ENCODE data around the gene C1QB. TPM values are rescaled to one million over a fixed set of nuclear protein-coding genes. Genes with fewer than 3 reads are reported as not detected.
A peak's percentile ranks its signal among the peaks of the same experiment; 100 is the strongest.

C1QB gene
- polyA plus RNA-seq, 3 donors = 3.9 to 15.4 (median 6.4) TPM

DNA sequence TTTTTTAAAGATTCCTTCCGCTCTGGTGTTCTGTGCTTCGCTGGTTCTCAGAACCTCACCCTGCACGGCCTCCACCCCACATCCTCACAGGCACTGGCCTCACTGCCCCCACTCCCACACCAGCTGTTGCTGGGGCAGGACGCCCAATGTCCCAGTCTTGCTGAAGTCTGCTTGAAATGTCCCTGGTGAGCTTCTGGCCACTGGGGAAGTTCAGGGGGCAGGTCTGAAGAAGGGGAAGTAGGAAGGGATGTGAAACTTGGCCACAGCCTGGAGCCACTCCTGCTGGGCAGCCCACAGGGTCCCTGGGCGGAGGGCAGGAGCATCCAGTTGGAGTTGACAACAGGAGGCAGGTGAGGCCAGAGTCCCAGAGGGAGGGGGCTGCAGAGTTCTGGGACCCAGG is 16.7 kb upstream of the C1QB start, which contains the start of gene C1QA:
Gene C1QA (plus strand): TSS at position 276 of the 400 bp plus-strand sequence. CDS start 989 bp downstream, outside the sequence.
- peak; percentile 24 to 55 (median 47) for DNase-seq
- Mint-ChIP-seq H3K4me1 (peaks cover 22% of the 10 kb centered on the region), H3K36me3 (no peaks in the 10 kb centered on the region), H3K27ac (peak within 1 kb of the TSS in 5 of 7 donors; percentile 49 to 86 (median 69)), H3K4me3 (peak within 1 kb of the TSS; percentile 61 to 71), H3K9me3 (peaks cover 0 to 4% (median 0%) of the 10 kb centered on the region in 7 donors), H3K27me3 (ENCODE audit: low read depth in 3 of 3) (peaks cover 13 to 17% (median 16%) of the 10 kb centered on the region in 3 donors)
- intact Hi-C loops (cut with micrococcal nuclease) = no loop called here
- Histone ChIP-seq H3K27me3 (ENCODE audit: control insufficient read depth in 2 of 2, insufficient read depth in 2 of 2, low read length in 2 of 2) (peaks cover 0 to 5% of the 10 kb centered on the region in 2 donors), H4K20me1 (ENCODE audit: insufficient read depth, low read length) (no peaks in the 10 kb centered on the region), H3K9me3 (replicated peaks in 1 of 2; ENCODE audit: control insufficient read depth in 1 of 2, insufficient read depth in 1 of 2, low read length in 2 of 2) (peaks cover 0 to 6% of the 10 kb centered on the region in 2 donors), H3K9ac (ENCODE audit: insufficient read depth, low read length, poor library complexity, severe bottlenecking) (no peak within 1 kb of the TSS), H2AFZ (ENCODE audit: insufficient read depth, low read depth, low read length, poor library complexity, severe bottlenecking) (no peak within 1 kb of the TSS), H3K79me2 (ENCODE audit: insufficient read depth, low read length) (no peaks in the 10 kb centered on the region), H3K4me2 (replicated peaks; ENCODE audit: extremely low read depth, low read length, poor library complexity, severe bottlenecking) (peak within 1 kb of the TSS; percentile 12), H3K27ac (ENCODE audit: low read depth in 1 of 2, low read length in 2 of 2) (peak within 1 kb of the TSS in 1 of 2 donors; percentile 4), H3K36me3 (replicated peaks in 1 of 2; ENCODE audit: control insufficient read depth in 1 of 2, insufficient read depth in 2 of 2, low read length in 2 of 2) (no peaks in the 10 kb centered on the region), H3K4me1 (ENCODE audit: control insufficient read depth in 1 of 2, insufficient read depth in 2 of 2, low read length in 2 of 2) (peaks cover 16 to 22% of the 10 kb centered on the region in 2 donors), H3K4me3 (replicated peaks in 1 of 3; ENCODE audit: low read depth in 2 of 3, low read length in 3 of 3) (peak within 1 kb of the TSS in 2 of 3 experiments; percentile 6 to 37)
- TF ChIP-seq, protein P1, sequence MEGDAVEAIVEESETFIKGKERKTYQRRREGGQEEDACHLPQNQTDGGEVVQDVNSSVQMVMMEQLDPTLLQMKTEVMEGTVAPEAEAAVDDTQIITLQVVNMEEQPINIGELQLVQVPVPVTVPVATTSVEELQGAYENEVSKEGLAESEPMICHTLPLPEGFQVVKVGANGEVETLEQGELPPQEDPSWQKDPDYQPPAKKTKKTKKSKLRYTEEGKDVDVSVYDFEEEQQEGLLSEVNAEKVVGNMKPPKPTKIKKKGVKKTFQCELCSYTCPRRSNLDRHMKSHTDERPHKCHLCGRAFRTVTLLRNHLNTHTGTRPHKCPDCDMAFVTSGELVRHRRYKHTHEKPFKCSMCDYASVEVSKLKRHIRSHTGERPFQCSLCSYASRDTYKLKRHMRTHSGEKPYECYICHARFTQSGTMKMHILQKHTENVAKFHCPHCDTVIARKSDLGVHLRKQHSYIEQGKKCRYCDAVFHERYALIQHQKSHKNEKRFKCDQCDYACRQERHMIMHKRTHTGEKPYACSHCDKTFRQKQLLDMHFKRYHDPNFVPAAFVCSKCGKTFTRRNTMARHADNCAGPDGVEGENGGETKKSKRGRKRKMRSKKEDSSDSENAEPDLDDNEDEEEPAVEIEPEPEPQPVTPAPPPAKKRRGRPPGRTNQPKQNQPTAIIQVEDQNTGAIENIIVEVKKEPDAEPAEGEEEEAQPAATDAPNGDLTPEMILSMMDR (IDR thresholded peaks at IDR 0.05) = no peak
- 38% methylated on average over 5 of the region's 5 CpGs for WGBS (ENCODE audit: insufficient coverage)

GRCh38 chr1:22636927-22637326 is 16.1 kb upstream of the C1QB start:
- 81% methylated on average over 6 of the region's 6 CpGs for WGBS (ENCODE audit: insufficient coverage)
- H3K4me3 ChIP-seq (replicated peaks in 1 of 3; ENCODE audit: low read depth in 2 of 3, low read length in 3 of 3) = peak overlapping the region in 2 of 3 experiments; percentile 6 to 37

More at GRCh38 chr1:22636927-22637326, 16.1 kb upstream of the C1QB start:
- Mint-ChIP-seq H3K27ac (peak overlapping the region in 1 of 7 donors; percentile 12), H3K4me1 (peaks cover 22% of the 10 kb centered on the region), H3K36me3 (no peaks in the 10 kb centered on the region), H3K4me3 (peak overlapping the region; percentile 6 to 61), H3K9me3 (peaks cover 0 to 4% (median 0%) of the 10 kb centered on the region in 7 donors), H3K27me3 (ENCODE audit: low read depth in 3 of 3) (peaks cover 13 to 21% (median 15%) of the 10 kb centered on the region in 3 donors)
- no peaks in the 10 kb centered on the region for H3K36me3 ChIP-seq (replicated peaks in 1 of 2; ENCODE audit: control insufficient read depth in 1 of 2, insufficient read depth in 2 of 2, low read length in 2 of 2)
- no peak overlapping the region for H2AFZ ChIP-seq (ENCODE audit: insufficient read depth, low read depth, low read length, poor library complexity, severe bottlenecking)
- H3K4me1 ChIP-seq (ENCODE audit: control insufficient read depth in 1 of 2, insufficient read depth in 2 of 2, low read length in 2 of 2) = peaks cover 16 to 22% of the 10 kb centered on the region in 2 donors
- no peak for DNase-seq
- H3K27ac ChIP-seq (ENCODE audit: low read depth in 1 of 2, low read length in 2 of 2) = no peak overlapping the region
- H3K4me2 ChIP-seq (replicated peaks; ENCODE audit: extremely low read depth, low read length, poor library complexity, severe bottlenecking) = no peak overlapping the region
- no peaks in the 10 kb centered on the region for H3K79me2 ChIP-seq (ENCODE audit: insufficient read depth, low read length)
- H3K27me3 ChIP-seq (ENCODE audit: control insufficient read depth in 2 of 2, insufficient read depth in 2 of 2, low read length in 2 of 2) = peaks cover 0 to under 1% of the 10 kb centered on the region in 2 donors
- TF ChIP-seq, protein P1 (IDR thresholded peaks at IDR 0.05) = no peak
- intact Hi-C loops (cut with micrococcal nuclease) = no loop called here
- H4K20me1 ChIP-seq (ENCODE audit: insufficient read depth, low read length) = no peaks in the 10 kb centered on the region
- peaks cover 0 to 6% of the 10 kb centered on the region in 2 donors for H3K9me3 ChIP-seq (replicated peaks in 1 of 2; ENCODE audit: control insufficient read depth in 1 of 2, insufficient read depth in 1 of 2, low read length in 2 of 2)
- H3K9ac ChIP-seq (ENCODE audit: insufficient read depth, low read length, poor library complexity, severe bottlenecking) = no peak overlapping the region
